A673 (cell line): ENCODE results near the gene PRKCH.

Source experiments
- CTCF ChIP-seq: fragments of 300-800, 200-600 bp; sonication (generic); conservative IDR thresholded peaks from 2 replicates; pipeline ENCODE4 v1.5.1; 2017; ENCODE audit warnings: low read depth, mild to moderate bottlenecking, antibody characterized with exemption, low read length, moderate library complexity, mixed read lengths
- EZH2 ChIP-seq: fragments of 200-600 bp; sonication (generic); IDR thresholded peaks from 2 replicates; pipeline ENCODE4 v1.6.1; 2017; ENCODE audit warnings: borderline replicate concordance, low read depth, mild to moderate bottlenecking, mixed read lengths, antibody characterized with exemption, low read length; ENCODE audit not compliant: poor library complexity, severe bottlenecking

- TF ChIP-seq CTCF (no peak), EZH2 (no peak)
These were observed 44.4 kb downstream of the PRKCH start for GRCh38 chr14:61365667-61366212.
